ENCODE measurements around the gene SNX25. TPM values are rescaled to one million over a fixed set of nuclear protein-coding genes. Genes with fewer than 3 reads are reported as not detected.
"Not testable (repeated sequence)": the region's sequence is repeated elsewhere in the genome, so short reads cannot be mapped to it uniquely, and the experiment has no call there.

SNX25 gene
- total RNA-seq, 1 donor from 2014 or later: 74.7 TPM

DNA sequence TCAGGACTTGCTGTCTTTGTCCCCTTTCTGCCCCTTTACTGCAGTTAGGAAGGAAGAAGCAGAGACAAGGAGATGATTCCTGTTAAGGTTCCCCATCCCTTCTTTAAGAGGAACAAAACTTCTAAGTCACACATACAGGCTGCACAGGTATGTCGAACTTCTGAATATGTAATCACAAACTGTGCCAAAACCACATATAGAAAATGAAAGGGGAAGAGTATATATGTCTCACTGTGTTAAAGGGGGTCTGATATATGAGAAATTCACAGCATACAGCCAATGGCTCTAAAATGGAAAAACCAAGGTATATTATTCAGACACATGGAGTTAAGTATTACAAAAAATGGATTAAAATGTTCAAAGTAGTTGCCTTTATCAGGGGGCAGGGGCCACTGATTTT, 17.3 kb upstream of the SNX25 start:
- intact Hi-C loops (cut with DNase I): no loop called here
- H3K4me3 ChIP-seq: no peak overlapping the region

DNA sequence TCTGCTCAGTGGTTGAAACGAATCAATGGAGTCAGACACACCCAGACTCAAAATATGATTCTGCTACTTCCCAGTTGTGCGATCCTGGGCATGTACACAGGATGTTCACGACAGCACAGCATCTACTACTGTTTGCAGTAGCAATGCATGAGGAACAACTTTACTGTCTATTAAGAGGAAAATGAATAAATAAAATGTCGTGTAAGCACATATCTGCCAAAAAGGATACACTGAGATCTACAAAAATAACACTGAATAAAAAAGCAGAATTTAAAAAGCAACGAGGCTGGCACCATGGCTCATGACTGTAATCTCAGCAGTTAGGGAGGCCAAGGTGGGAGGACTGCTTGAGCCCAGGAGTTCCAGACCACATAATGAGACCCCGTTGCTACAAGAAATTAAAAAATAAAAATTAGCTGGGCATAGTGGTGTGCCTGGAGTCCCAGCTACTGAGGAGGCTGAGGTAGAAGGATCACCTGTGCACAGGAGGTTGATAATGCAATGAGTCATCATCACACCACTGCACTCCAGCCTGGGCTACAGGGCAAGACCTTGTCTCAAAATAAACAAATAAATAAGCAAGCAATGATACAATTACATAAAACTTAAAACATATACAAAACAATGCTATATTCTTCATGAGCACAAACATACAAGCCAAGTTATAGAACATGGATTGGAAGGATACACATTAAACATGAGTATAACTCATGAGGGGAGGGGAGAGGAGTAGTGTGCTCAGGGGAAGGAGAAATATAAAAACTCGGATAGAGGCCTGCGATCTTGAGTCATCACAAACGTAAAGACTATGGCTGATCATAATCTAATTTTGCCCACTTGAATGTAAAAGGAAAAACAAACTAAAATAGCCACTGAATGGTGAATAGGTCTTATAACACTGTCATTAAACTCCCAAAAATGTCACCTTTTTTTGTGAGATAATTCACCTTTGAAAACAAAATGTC, 14.2 kb upstream of the SNX25 start:
- ATAC-seq (peak in 1 of 2 donors; percentile 39), DNase-seq (no peak)
- H3K36me3 ChIP-seq: peaks cover 8% of the 10 kb centered on the region
- no peak overlapping the region for H3K4me3 ChIP-seq
- no peak overlapping the region for H3K27ac ChIP-seq
- TF ChIP-seq CTCF (IDR thresholded peaks at IDR 0.05): no peak
- no peaks in the 10 kb centered on the region for H3K4me1 ChIP-seq
- H3K27me3 ChIP-seq (ENCODE audit: low read depth): no peaks in the 10 kb centered on the region
- H3K9me3 ChIP-seq: no peaks in the 10 kb centered on the region
- intact Hi-C loops (cut with DNase I): no loop called here

More for the DNA sequence above, 17.3 kb upstream of the SNX25 start:
- Histone ChIP-seq H3K36me3 (peaks cover 26% of the 10 kb centered on the region), H3K9me3 (no peaks in the 10 kb centered on the region), H3K27me3 (ENCODE audit: low read depth) (no peaks in the 10 kb centered on the region), H3K27ac (no peak overlapping the region), H3K4me1 (no peaks in the 10 kb centered on the region)
- ATAC-seq: no peak
- no peak for TF ChIP-seq CTCF (IDR thresholded peaks at IDR 0.05)
- DNase-seq: no peak

DNA sequence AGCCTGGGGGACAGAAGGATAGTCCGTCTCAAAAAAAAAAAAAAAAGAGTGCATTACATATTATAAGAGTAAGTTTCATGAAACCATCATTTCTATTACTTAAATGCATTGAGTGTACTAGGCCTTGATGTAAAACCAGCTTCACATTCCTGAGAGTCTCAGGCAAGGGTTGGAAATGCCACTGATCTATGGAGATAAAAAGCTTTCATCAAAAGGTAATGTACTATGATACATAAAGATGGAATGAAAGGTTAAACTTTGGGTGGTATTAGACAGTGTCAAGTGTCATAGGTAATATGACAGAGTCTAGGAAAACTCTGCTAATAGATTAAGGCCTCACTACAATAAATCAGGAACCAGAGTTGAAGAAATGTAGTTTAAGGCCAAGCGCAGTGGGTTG, 13.0 kb upstream of the SNX25 start:
- Histone ChIP-seq H3K27ac (no peak overlapping the region), H3K4me3 (no peak overlapping the region), H3K4me1 (no peaks in the 10 kb centered on the region), H3K9me3 (no peaks in the 10 kb centered on the region), H3K36me3 (no peaks in the 10 kb centered on the region), H3K27me3 (ENCODE audit: low read depth) (no peaks in the 10 kb centered on the region)
- no peak for TF ChIP-seq CTCF (IDR thresholded peaks at IDR 0.05)
- ATAC-seq (no peak), DNase-seq (no peak)
- intact Hi-C loops (cut with DNase I): no loop called here

- H3K27ac ChIP-seq; DNase-seq; H3K9me3 ChIP-seq; ATAC-seq; H3K36me3 ChIP-seq; H3K4me3 ChIP-seq; H3K27me3 ChIP-seq (ENCODE audit: low read depth); intact Hi-C loops (cut with DNase I): not testable (repeated sequence)
- H3K4me1 ChIP-seq: peaks cover 14% of the 10 kb centered on the region
Measured at GRCh38 chr4:185198189-185198588, 11.2 kb upstream of the SNX25 start.

GRCh38 chr4:185201977-185202962, 7.1 kb upstream of the SNX25 start:
- no peaks in the 10 kb centered on the region for H3K9me3 ChIP-seq
- ATAC-seq (no peak), DNase-seq (no peak)
- no peak for TF ChIP-seq CTCF (IDR thresholded peaks at IDR 0.05)
- intact Hi-C loops (cut with DNase I): no loop called here
- peak overlapping the region; percentile 95 for H3K27ac ChIP-seq
- no peaks in the 10 kb centered on the region for H3K36me3 ChIP-seq
- peaks cover 25% of the 10 kb centered on the region for H3K4me1 ChIP-seq
- peak overlapping the region; percentile 72 for H3K4me3 ChIP-seq
- no peaks in the 10 kb centered on the region for H3K27me3 ChIP-seq (ENCODE audit: low read depth)

All from lower lobe of right lung (tissue), 2 donors.